Measurements from ENCODE around the gene LIG4. TPM values are rescaled to one million over a fixed set of nuclear protein-coding genes. Genes with fewer than 3 reads are reported as not detected.

LIG4 gene
- 7.8 TPM for total RNA-seq

DNA sequence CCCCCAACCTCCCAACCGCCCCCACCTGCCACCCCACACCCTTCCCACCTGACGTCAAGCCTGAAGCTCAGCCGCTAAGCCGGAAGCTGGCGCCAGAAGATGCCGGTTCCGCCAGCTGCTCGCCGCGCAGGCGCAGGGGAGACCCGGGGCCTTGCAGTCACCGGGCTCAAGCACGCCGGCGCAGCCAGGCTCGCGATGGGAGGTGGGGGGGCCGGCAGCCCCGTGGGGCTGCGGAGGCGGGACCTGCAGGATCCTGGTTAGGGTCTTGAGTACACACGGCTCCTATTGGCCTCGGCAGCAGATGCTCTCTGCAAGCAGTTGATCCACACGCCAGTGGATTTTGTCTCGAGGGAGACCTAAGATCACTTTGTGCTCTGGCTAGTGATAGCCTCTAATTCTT, at the start of gene LIG4:
LIG4 (minus strand) TSS at position 101 of the 400 bp plus-strand sequence. CDS start 4,268 bp downstream, outside the sequence.

GRCh38 chr13:108218044-108218974, 3.0 kb upstream of the LIG4 start, which contains the start of gene ABHD13:
ABHD13 (plus strand) TSS chr13:108218392; CDS start chr13:108229219, 10,827 bp downstream.

Other genes with a start within 250 kb of the LIG4 start
- 11.7 TPM for gene ABHD13, start 2.9 kb upstream of the LIG4 start, total RNA-seq
- gene TNFSF13B, start 54.2 kb upstream of the LIG4 start, total RNA-seq: 7.9 TPM

All from metanephros (tissue), 1 donor.